Stomach (tissue), 9 donors: ENCODE results near the gene KIF1A. TPM values are rescaled to one million over a fixed set of nuclear protein-coding genes. Genes with fewer than 3 reads are reported as not detected.

ENCODE experiments used
- DNase-seq, 2 donors: peaks; one replicate each; pipeline versions ENCODE4 v3.0.0 to v3.0.0-alpha.2; 2013 to 2019
- H3K27ac ChIP-seq, 5 donors: fragments of 200-600 bp in 4 of 5; sonication (generic) in 4 of 5; one replicate each; pipeline ENCODE4 v1.5.1; 2013 to 2019; ENCODE audit warnings: mild to moderate bottlenecking in 1 of 5, moderate library complexity in 1 of 5
- H3K27me3 ChIP-seq, 3 donors: fragments of 200-600 bp; sonication (generic); one replicate each; pipeline ENCODE4 v1.5.1; 2017 to 2019; ENCODE audit warnings: mixed run types in 1 of 3
- H3K36me3 ChIP-seq, 4 donors: fragments of 200-600 bp; sonication (generic); 1 replicate in 3 of 4; 2 replicates in 1 of 4; pipeline ENCODE4 v1.5.1; 2016 to 2019
- H3K4me1 ChIP-seq, 4 donors: fragments of 200-600 bp; sonication (generic); one replicate each; pipeline ENCODE4 v1.5.1; 2016 to 2019
- H3K4me3 ChIP-seq, 4 donors: fragments of 200-600 bp; sonication (generic) in 3 of 4; one replicate each; pipeline ENCODE4 v1.5.1; 2016 to 2019; ENCODE audit warnings: mild to moderate bottlenecking in 1 of 4
- H3K9me3 ChIP-seq, 4 donors: fragments of 200-600 bp; sonication (generic); one replicate each; pipeline ENCODE4 v1.5.1; 2016 to 2019
- CTCF ChIP-seq, 7 experiments: fragments of 450-650 bp in 4 of 7; fragments of 200-600 bp in 3 of 7; sonication (generic) in 3 of 7; IDR thresholded peaks; one replicate each; pipeline ENCODE4 v1.5.1; 2016 to 2019; ENCODE audit warnings: antibody characterized with exemption in 7 of 7, control low read depth in 2 of 7, mild to moderate bottlenecking in 1 of 7
- EP300 ChIP-seq: sonication (generic); formaldehyde crosslinking; IDR thresholded peaks from one replicate; pipeline ENCODE4 v1.6.1; 2017; ENCODE audit warnings: antibody characterized with exemption
- POLR2A ChIP-seq, 4 donors: fragments of 450-650 bp; IDR thresholded peaks; one replicate each; pipeline ENCODE4 v1.6.1; 2016; ENCODE audit warnings: antibody characterized with exemption in 4 of 4, control low read depth in 2 of 4, mild to moderate bottlenecking in 1 of 4, moderate library complexity in 1 of 4
- POLR2AphosphoS5 ChIP-seq, 3 donors: sonication (generic); formaldehyde crosslinking; IDR thresholded peaks; one replicate each; pipeline ENCODE4 v1.6.1; 2016; ENCODE audit warnings: antibody characterized with exemption in 3 of 3
- WGBS, 5 donors: extraction: QIAGEN DNeasy Blood & Tissue Kit in 3 of 5; methylation state at CpG; one replicate each; pipeline versions ENCODE4 v1.1.5 to v1.1.7; 2013 to 2018; 5-methylcytosine and 5-hydroxymethylcytosine counted together
- intact Hi-C: fragments of 100-400 bp; cut with DNase I; formaldehyde crosslinking; loops from one replicate; pipeline ENCODE4 v1.15.1; 2023; ENCODE audit warnings: low total_unique reads
- polyA plus RNA-seq, 3 donors: library from polyadenylated mRNA; stranded (reverse); fragments of 200-250 nt; gene quantifications; one replicate each; pipeline ENCODE4 v1.2.3, GENCODE V29; 2013
- total RNA-seq, 5 donors: library from RNA; depleted of rRNA; stranded (reverse); fragments of >200 nt; gene quantifications; one replicate each; pipeline versions ENCODE4 v1.1.0 to v1.2.3, GENCODE V29; 2014 to 2016
- donor health status: healthy with polysubstance abuse.
- donor health status: Bipolar disorder and iron deficiency.
- donor health status: healthy.

Gene KIF1A
- total and polyA plus RNA-seq, 8 donors, result 0.15 to 12.5 (median 2.5) TPM

- peaks cover 11 to 47% (median 26%) of the 10 kb centered on the region in 3 donors for H3K27me3 ChIP-seq
- H3K9me3 ChIP-seq, result no peaks in the 10 kb centered on the region
- DNase-seq, result no peak
- WGBS, 5 donors, result 0 to 10% (median 6%) methylated on average over 1 to 54 of the region's 55 CpGs
- H3K4me3 ChIP-seq, result no peak overlapping the region
- peaks cover 0 to 8% (median 3%) of the 10 kb centered on the region in 4 donors for H3K4me1 ChIP-seq
- H3K27ac ChIP-seq, result no peak overlapping the region
- intact Hi-C loops, result no loop called here
- no peak for TF ChIP-seq EP300
- no peak for TF ChIP-seq CTCF (IDR thresholded peaks at IDR 0.05)
- TF ChIP-seq POLR2AphosphoS5 (IDR thresholded peaks at IDR 0.05), result no peak
- no peak for TF ChIP-seq POLR2A (IDR thresholded peaks at IDR 0.05)
- no peaks in the 10 kb centered on the region for H3K36me3 ChIP-seq
Observed at GRCh38 chr2:240672701-240673190, 147.3 kb downstream of the KIF1A start.

- intact Hi-C loops, result no loop called here
- Histone ChIP-seq H3K4me1 (peaks cover 0 to 8% (median 3%) of the 10 kb centered on the region in 4 donors), H3K36me3 (no peaks in the 10 kb centered on the region), H3K9me3 (no peaks in the 10 kb centered on the region), H3K27me3 (peaks cover 11 to 47% (median 26%) of the 10 kb centered on the region in 3 donors), H3K27ac (no peak overlapping the region), H3K4me3 (no peak overlapping the region)
- WGBS, 5 donors, result 36 to 69% (median 54%) methylated on average over 22 to 46 of the region's 46 CpGs
- no peak for DNase-seq
- no peak for TF ChIP-seq POLR2AphosphoS5 (IDR thresholded peaks at IDR 0.05)
- no peak for TF ChIP-seq CTCF (IDR thresholded peaks at IDR 0.05)
- TF ChIP-seq POLR2A (IDR thresholded peaks at IDR 0.05), result no peak
- no peak for TF ChIP-seq EP300
Observed at GRCh38 chr2:240672076-240672700, 147.8 kb downstream of the KIF1A start.

- TF ChIP-seq CTCF (IDR thresholded peaks at IDR 0.05) (no peak), POLR2AphosphoS5 (IDR thresholded peaks at IDR 0.05) (no peak), EP300 (no peak), POLR2A (IDR thresholded peaks at IDR 0.05) (no peak)
- peaks cover 0 to 8% (median 3%) of the 10 kb centered on the region in 4 donors for H3K4me1 ChIP-seq
- intact Hi-C loops, result no loop called here
- DNase-seq, result no peak
- no peaks in the 10 kb centered on the region for H3K9me3 ChIP-seq
- H3K27me3 ChIP-seq, result peaks cover 11 to 47% (median 26%) of the 10 kb centered on the region in 3 donors
- 70 to 78% (median 76%) methylated on average over 4 of the region's 4 CpGs for WGBS, 5 donors
- no peak overlapping the region for H3K4me3 ChIP-seq
- no peak overlapping the region for H3K27ac ChIP-seq
- no peaks in the 10 kb centered on the region for H3K36me3 ChIP-seq
Observed at GRCh38 chr2:240670950-240671349, 149.1 kb downstream of the KIF1A start.

GRCh38 chr2:240670402-240670801, 149.6 kb downstream of the KIF1A start:
- Histone ChIP-seq H3K36me3 (no peaks in the 10 kb centered on the region), H3K27ac (no peak overlapping the region), H3K9me3 (peaks cover 0 to 3% (median 0%) of the 10 kb centered on the region in 4 donors), H3K4me1 (peaks cover 0 to 8% (median 3%) of the 10 kb centered on the region in 4 donors), H3K4me3 (no peak overlapping the region), H3K27me3 (peaks cover 11 to 47% (median 26%) of the 10 kb centered on the region in 3 donors)
- intact Hi-C loops, result no loop called here
- no peak for TF ChIP-seq POLR2A (IDR thresholded peaks at IDR 0.05)
- TF ChIP-seq EP300, result no peak
- TF ChIP-seq CTCF (IDR thresholded peaks at IDR 0.05), result no peak
- no peak for TF ChIP-seq POLR2AphosphoS5 (IDR thresholded peaks at IDR 0.05)
- WGBS, 5 donors, result 55 to 63% (median 59%) methylated on average over 7 of the region's 7 CpGs
- no peak for DNase-seq
